Spleen (tissue), 11 donors: ENCODE results near the gene CIRBP. TPM values are rescaled to one million over a fixed set of nuclear protein-coding genes. Genes with fewer than 3 reads are reported as not detected.
A peak's percentile ranks its signal among the peaks of the same experiment; 100 is the strongest.

Experiments
- DNase-seq: peaks from one replicate; pipeline ENCODE4 v3.0.0-alpha.2; 2020
- H3K27ac ChIP-seq, 8 donors: fragments of 200-600 bp; sonication (generic) in 7 of 8; 1 replicate in 4 of 8; 2 replicates in 4 of 8; pipeline versions ENCODE4 v1.5.0 to v1.8.0; 2016 to 2021; ENCODE audit warnings: inconsistent platforms in 4 of 8, mild to moderate bottlenecking in 4 of 8, moderate library complexity in 1 of 8
- H3K27me3 ChIP-seq, 7 donors: fragments of 200-600 bp; sonication (generic) in 6 of 7; replicated peaks in 1 of 7; 1 replicate in 4 of 7; 2 replicates in 3 of 7; pipeline versions ENCODE4 v1.5.0 to v1.8.0; 2016 to 2021; ENCODE audit warnings: inconsistent platforms in 3 of 7, mild to moderate bottlenecking in 1 of 7
- H3K36me3 ChIP-seq, 6 donors: fragments of 200-600 bp; sonication (generic) in 5 of 6; 1 replicate in 4 of 6; 2 replicates in 2 of 6; pipeline versions ENCODE4 v1.5.0 to v1.8.0; 2016 to 2021; ENCODE audit warnings: inconsistent platforms in 2 of 6
- H3K4me1 ChIP-seq, 6 donors: fragments of 200-600 bp; sonication (generic) in 5 of 6; 1 replicate in 3 of 6; 2 replicates in 3 of 6; pipeline versions ENCODE4 v1.5.0 to v1.8.0; 2016 to 2021; ENCODE audit warnings: inconsistent platforms in 3 of 6
- H3K4me3 ChIP-seq, 8 donors: fragments of 200-600 bp; sonication (generic) in 7 of 8; 1 replicate in 4 of 8; 2 replicates in 4 of 8; pipeline versions ENCODE4 v1.5.0 to v1.8.0; 2016 to 2021; ENCODE audit warnings: inconsistent platforms in 4 of 8, mild to moderate bottlenecking in 4 of 8, moderate library complexity in 2 of 8
- H3K9me3 ChIP-seq, 8 donors: fragments of 200-600 bp; sonication (generic) in 7 of 8; 1 replicate in 4 of 8; 2 replicates in 4 of 8; pipeline versions ENCODE4 v1.5.0 to v1.8.0; 2016 to 2021; ENCODE audit warnings: inconsistent platforms in 4 of 8
- POLR2A ChIP-seq, 3 donors: fragments of 450-650 bp; IDR thresholded peaks; one replicate each; pipeline ENCODE4 v1.5.1; 2017; ENCODE audit warnings: antibody characterized with exemption in 3 of 3, mild to moderate bottlenecking in 1 of 3
- POLR2AphosphoS5 ChIP-seq, 3 donors: sonication (generic); formaldehyde crosslinking; IDR thresholded peaks; one replicate each; pipeline ENCODE4 v1.5.1; 2017; ENCODE audit warnings: antibody characterized with exemption in 3 of 3
- WGBS, 5 donors: extraction: QIAGEN DNeasy Blood & Tissue Kit in 3 of 5; methylation state at CpG; one replicate each; pipeline versions ENCODE4 v1.1.5 to v1.1.7; 2013 to 2018; 5-methylcytosine and 5-hydroxymethylcytosine counted together
- intact Hi-C: fragments of 100-400 bp; cut with DNase I; formaldehyde crosslinking; loops from one replicate; pipeline ENCODE4 v1.15.0; 2023; ENCODE audit warnings: low total_unique reads
- polyA plus RNA-seq, 3 donors: library from polyadenylated mRNA; stranded (reverse); fragments of 200-250 nt; gene quantifications; one replicate each; pipeline ENCODE4 v1.2.1, GENCODE V29; 2013
- total RNA-seq, 7 donors: library from RNA; depleted of rRNA in 3 of 7; stranded (reverse); fragments of >200 nt in 3 of 7; fragmentation: NEBNext Ultra II Directional in 4 of 7; extraction: Animal tissue kit (Norgen Biotek cat#: 25700) in 4 of 7; gene quantifications; one replicate each; pipeline versions ENCODE4 v1.1.0 to v1.2.1, GENCODE V29; 2016 to 2021
- TF ChIP-seq, protein P1 (sequence below), 11 experiments: fragments of 200-600 bp in 7 of 11; fragments of 450-650 bp in 4 of 11; sonication (generic) in 4 of 11; IDR thresholded peaks in 8 of 11; conservative IDR thresholded peaks in 3 of 11; 1 replicate in 7 of 11; 2 replicates in 4 of 11; pipeline versions ENCODE4 v1.4.0 to v1.8.0; 2016 to 2021; ENCODE audit warnings: antibody characterized with exemption in 11 of 11, inconsistent platforms in 4 of 11, mild to moderate bottlenecking in 1 of 11
- donor health status: healthy with polysubstance abuse.
- donor health status: DM: no; HTN: no; CAD: no; lungs with moderate emphysema.
- donor health status: DM: no; HTN: no; CAD: no.
- donor health status: Bipolar disorder and iron deficiency.
- donor health status: healthy.
- donor health status: DM: no; HTN: no; CAD: no.
- donor health status: DM: yes; HTN: yes; CAD: no.

CIRBP gene
- total and polyA plus RNA-seq, 10 donors = 333 to 894 (median 516) TPM

DNA sequence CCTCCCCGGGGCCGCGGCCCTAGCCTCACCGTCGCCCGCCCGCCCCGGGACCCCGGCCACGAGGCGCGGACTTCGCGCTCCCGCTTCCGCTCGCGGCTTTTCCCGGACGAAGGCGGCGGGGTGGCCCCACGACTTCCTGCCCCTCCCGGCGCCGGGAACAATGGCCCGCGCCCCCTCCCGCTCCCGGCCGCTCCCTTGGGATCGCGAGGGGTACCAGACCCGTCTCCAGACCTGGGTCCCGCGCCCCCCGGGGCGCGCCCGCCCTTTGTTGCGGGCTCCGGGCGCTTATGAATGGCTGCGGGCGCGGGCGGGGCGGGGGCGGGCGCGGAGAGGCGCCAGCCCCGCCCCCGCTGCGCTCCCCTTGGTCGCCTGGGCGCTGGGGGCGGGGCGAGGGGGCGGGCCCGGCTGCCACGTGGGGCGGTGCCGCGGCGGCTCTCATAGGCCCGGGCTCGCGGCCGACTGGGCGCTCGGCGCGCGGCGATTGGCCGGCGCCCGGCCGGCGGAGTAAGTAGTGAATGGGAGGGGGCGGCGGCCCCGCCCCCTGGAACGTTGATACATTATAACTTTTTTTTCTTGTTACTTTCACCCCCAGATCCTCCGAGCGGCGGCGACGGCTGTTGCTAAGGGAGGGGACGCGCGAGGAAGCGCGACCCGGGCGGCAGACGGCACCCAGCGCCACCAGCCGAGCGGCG is 19.7 kb upstream of the CIRBP start:
- H3K4me1 ChIP-seq = peaks cover 35 to 74% (median 66%) of the 10 kb centered on the region in 6 donors
- no peaks in the 10 kb centered on the region for H3K9me3 ChIP-seq
- peak overlapping the region; percentile 91 to 99 (median 98) for H3K4me3 ChIP-seq
- intact Hi-C loops = no loop called here
- TF ChIP-seq POLR2AphosphoS5 (IDR thresholded peaks at IDR 0.05) = peak; percentile 98 to 99 (median 98)
- TF ChIP-seq, protein P1, sequence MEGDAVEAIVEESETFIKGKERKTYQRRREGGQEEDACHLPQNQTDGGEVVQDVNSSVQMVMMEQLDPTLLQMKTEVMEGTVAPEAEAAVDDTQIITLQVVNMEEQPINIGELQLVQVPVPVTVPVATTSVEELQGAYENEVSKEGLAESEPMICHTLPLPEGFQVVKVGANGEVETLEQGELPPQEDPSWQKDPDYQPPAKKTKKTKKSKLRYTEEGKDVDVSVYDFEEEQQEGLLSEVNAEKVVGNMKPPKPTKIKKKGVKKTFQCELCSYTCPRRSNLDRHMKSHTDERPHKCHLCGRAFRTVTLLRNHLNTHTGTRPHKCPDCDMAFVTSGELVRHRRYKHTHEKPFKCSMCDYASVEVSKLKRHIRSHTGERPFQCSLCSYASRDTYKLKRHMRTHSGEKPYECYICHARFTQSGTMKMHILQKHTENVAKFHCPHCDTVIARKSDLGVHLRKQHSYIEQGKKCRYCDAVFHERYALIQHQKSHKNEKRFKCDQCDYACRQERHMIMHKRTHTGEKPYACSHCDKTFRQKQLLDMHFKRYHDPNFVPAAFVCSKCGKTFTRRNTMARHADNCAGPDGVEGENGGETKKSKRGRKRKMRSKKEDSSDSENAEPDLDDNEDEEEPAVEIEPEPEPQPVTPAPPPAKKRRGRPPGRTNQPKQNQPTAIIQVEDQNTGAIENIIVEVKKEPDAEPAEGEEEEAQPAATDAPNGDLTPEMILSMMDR (IDR thresholded peaks at IDR 0.05 in 8 of 11, conservative IDR thresholded peaks at IDR 0.05 in 3 of 11) = peak in 1 of 11 experiments; percentile 17
- TF ChIP-seq POLR2A (IDR thresholded peaks at IDR 0.05) = peak; percentile 83 to 97 (median 93)
- WGBS, 5 donors = 0 to 1% (median 0%) methylated on average over 25 to 102 of the region's 102 CpGs
- H3K27me3 ChIP-seq = no peaks in the 10 kb centered on the region
- peak; percentile 97 for DNase-seq
- H3K27ac ChIP-seq = peak overlapping the region; percentile 97 to 100 (median 99)
- H3K36me3 ChIP-seq = peaks cover 0 to 39% (median 23%) of the 10 kb centered on the region in 6 donors

DNA sequence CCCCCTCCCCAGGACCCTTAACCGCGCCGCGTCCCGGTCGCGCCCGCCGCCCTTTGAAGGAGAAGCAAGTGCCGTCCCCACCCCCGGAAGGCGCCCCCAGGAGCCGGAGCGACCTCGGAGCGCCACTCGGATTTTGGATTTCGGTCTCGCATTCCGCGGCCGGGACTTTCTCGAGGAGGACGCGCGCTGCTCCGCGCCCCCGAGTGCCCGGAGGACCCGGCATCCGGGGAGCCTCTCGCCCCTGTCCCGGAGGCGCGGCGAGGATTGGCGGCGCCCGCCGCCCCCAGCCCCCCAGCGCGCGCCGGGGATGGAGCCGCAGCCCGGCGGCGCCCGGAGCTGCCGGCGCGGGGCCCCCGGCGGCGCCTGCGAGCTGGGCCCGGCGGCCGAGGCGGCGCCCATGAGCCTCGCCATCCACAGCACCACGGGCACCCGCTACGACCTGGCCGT is 19.1 kb upstream of the CIRBP start:
- peaks cover 35 to 74% (median 66%) of the 10 kb centered on the region in 6 donors for H3K4me1 ChIP-seq
- H3K4me3 ChIP-seq = peak overlapping the region; percentile 91 to 99 (median 98)
- peaks cover 0 to 45% (median 29%) of the 10 kb centered on the region in 6 donors for H3K36me3 ChIP-seq
- WGBS, 5 donors = 0 to 1% (median 0%) methylated on average over 12 to 67 of the region's 67 CpGs
- no peaks in the 10 kb centered on the region for H3K9me3 ChIP-seq
- no peak for DNase-seq
- H3K27me3 ChIP-seq = no peaks in the 10 kb centered on the region
- TF ChIP-seq POLR2AphosphoS5 (IDR thresholded peaks at IDR 0.05) (no peak), POLR2A (IDR thresholded peaks at IDR 0.05) (no peak)
- TF ChIP-seq, protein P1 (IDR thresholded peaks at IDR 0.05 in 8 of 11, conservative IDR thresholded peaks at IDR 0.05 in 3 of 11) = no peak
- H3K27ac ChIP-seq = peak overlapping the region; percentile 95 to 100 (median 99)
- intact Hi-C loops = no loop called here

DNA sequence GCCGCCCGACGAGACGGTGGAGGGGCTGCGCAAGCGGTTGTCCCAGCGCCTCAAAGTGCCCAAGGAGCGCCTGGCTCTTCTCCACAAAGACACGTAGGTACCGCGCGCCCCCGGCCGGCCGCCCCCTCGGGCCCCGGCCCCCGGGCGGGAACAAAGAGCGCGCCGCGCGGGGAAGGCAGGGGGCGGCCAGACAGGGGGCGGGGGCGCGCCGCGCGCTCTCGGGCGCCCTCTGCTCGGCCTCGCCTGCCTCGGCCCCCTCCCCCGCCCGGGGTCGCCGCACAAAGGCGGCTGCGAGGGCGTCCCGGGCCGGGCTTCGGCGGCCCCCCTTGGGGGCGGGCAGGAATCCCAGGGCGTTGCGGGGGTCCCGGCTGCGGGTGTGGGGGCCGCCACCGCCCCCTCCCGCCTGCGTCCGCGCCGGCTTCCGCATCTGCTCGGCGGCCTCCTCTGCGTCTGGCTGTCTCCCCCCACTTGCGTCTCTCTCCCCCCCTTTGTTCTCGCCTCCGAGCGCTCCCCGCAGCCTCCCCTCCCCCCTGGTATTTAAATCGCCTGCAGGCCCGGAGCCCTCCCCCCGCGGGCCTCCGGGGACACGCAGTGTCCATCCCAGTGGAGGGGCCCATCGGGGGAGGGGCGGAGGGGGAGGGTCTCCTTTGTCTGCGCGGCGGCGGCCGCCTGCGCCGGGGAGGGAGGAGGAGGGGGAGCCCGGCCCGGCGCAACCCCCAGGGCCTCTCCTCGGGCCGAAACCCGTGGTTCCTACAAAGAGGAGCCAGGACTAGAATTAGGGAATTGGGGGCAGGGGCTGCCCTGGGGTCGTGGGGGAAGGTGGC is 18.5 kb upstream of the CIRBP start:
- WGBS, 5 donors = 0 to 1% (median 1%) methylated on average over 19 to 90 of the region's 90 CpGs
- Histone ChIP-seq H3K9me3 (no peaks in the 10 kb centered on the region), H3K36me3 (peaks cover 5 to 51% (median 35%) of the 10 kb centered on the region in 6 donors), H3K27ac (peak overlapping the region; percentile 95 to 100 (median 99)), H3K27me3 (no peaks in the 10 kb centered on the region), H3K4me1 (peaks cover 37 to 74% (median 66%) of the 10 kb centered on the region in 6 donors), H3K4me3 (peak overlapping the region; percentile 91 to 99 (median 98))
- intact Hi-C loops = no loop called here
- TF ChIP-seq POLR2AphosphoS5 (IDR thresholded peaks at IDR 0.05) (peak in 1 of 3 donors; percentile 62), POLR2A (IDR thresholded peaks at IDR 0.05) (no peak)
- TF ChIP-seq, protein P1 (IDR thresholded peaks at IDR 0.05 in 8 of 11, conservative IDR thresholded peaks at IDR 0.05 in 3 of 11) = peak in 1 of 11 experiments; percentile 16
- DNase-seq = peak; percentile 93
